Adrenal gland (tissue), 5 donors: ENCODE results near the gene IFT88.

ENCODE experiments used
- POLR2A ChIP-seq, 2 donors: fragments of 450-650 bp; IDR thresholded peaks; one replicate each; pipeline ENCODE4 v1.6.1; 2017; ENCODE audit warnings: antibody characterized with exemption in 2 of 2, mild to moderate bottlenecking in 2 of 2, moderate library complexity in 1 of 2
- TF ChIP-seq, protein P1 (sequence below), 6 experiments: fragments of 450-650 bp in 4 of 6; fragments of 200-600 bp in 2 of 6; sonication (generic) in 1 of 6; IDR thresholded peaks; 1 replicate in 5 of 6; 2 replicates in 1 of 6; pipeline versions ENCODE4 v1.5.1 to v1.8.0; 2016 to 2021; ENCODE audit warnings: antibody characterized with exemption in 6 of 6, mild to moderate bottlenecking in 2 of 6, moderate library complexity in 1 of 6
- donor health status: DM: no; HTN: no; CAD: no.

DNA sequence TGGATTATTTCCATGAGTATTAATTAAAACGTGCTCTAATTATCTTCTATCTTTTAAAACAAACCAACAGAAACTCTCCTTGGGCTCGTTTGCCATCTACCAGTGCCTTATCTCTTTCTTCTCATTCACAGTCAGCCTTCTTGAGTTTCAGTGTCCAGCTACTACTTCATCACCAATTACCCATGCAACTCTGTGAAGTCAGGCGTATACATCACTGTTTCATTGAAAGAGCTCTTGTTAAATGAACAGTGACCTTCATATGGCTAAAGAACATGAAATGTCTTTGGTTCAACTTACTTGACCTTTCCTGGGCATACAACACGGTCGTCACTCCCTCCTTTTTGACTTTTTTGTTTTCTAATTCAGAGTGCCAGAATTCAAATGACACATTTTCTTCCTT is 5.2 kb upstream of the IFT88 start:
- TF ChIP-seq, protein P1, sequence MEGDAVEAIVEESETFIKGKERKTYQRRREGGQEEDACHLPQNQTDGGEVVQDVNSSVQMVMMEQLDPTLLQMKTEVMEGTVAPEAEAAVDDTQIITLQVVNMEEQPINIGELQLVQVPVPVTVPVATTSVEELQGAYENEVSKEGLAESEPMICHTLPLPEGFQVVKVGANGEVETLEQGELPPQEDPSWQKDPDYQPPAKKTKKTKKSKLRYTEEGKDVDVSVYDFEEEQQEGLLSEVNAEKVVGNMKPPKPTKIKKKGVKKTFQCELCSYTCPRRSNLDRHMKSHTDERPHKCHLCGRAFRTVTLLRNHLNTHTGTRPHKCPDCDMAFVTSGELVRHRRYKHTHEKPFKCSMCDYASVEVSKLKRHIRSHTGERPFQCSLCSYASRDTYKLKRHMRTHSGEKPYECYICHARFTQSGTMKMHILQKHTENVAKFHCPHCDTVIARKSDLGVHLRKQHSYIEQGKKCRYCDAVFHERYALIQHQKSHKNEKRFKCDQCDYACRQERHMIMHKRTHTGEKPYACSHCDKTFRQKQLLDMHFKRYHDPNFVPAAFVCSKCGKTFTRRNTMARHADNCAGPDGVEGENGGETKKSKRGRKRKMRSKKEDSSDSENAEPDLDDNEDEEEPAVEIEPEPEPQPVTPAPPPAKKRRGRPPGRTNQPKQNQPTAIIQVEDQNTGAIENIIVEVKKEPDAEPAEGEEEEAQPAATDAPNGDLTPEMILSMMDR (IDR thresholded peaks at IDR 0.05), result no peak
- no peak for TF ChIP-seq POLR2A (IDR thresholded peaks at IDR 0.05)
